Neuron (in vitro differentiated cells): Measurements from ENCODE around the gene RABEP1.

Experiments used
- H2AFZ ChIP-seq: one replicate; pipeline ENCODE4 v1.6.1; 2013; ENCODE audit warnings: low read depth, mild to moderate bottlenecking, inconsistent platforms, low read length, moderate library complexity
- H3K27me3 ChIP-seq: one replicate; pipeline ENCODE4 v1.6.1; 2013; ENCODE audit warnings: low read length; ENCODE audit not compliant: insufficient read depth
- H3K36me3 ChIP-seq: one replicate; pipeline ENCODE4 v1.6.1; 2013; ENCODE audit warnings: low read length; ENCODE audit not compliant: insufficient read depth
- H3K4me1 ChIP-seq: one replicate; pipeline ENCODE4 v1.6.1; 2013; ENCODE audit warnings: low read length; ENCODE audit not compliant: insufficient read depth
- H3K4me3 ChIP-seq: 2 replicates; pipeline ENCODE4 v1.5.1; 2013; ENCODE audit warnings: mild to moderate bottlenecking, low read length, moderate library complexity
- H3K9me3 ChIP-seq: one replicate; pipeline ENCODE4 v1.6.1; 2013; ENCODE audit warnings: low read length

RABEP1 gene

GRCh38 chr17:5254903-5255521, 27.1 kb upstream of the RABEP1 start:
- no peaks in the 10 kb centered on the region for H3K36me3 ChIP-seq
- no peaks in the 10 kb centered on the region for H3K4me1 ChIP-seq
- no peak overlapping the region for H2AFZ ChIP-seq
- H3K27me3 ChIP-seq: no peaks in the 10 kb centered on the region
- H3K9me3 ChIP-seq: no peaks in the 10 kb centered on the region
- no peak overlapping the region for H3K4me3 ChIP-seq

- Histone ChIP-seq H2AFZ (no peak overlapping the region), H3K27me3 (no peaks in the 10 kb centered on the region), H3K4me3 (no peak overlapping the region), H3K36me3 (no peaks in the 10 kb centered on the region), H3K9me3 (no peaks in the 10 kb centered on the region), H3K4me1 (no peaks in the 10 kb centered on the region)
Observed at GRCh38 chr17:5257124-5257523, 25.0 kb upstream of the RABEP1 start.

GRCh38 chr17:5260542-5260941, 21.5 kb upstream of the RABEP1 start:
- Histone ChIP-seq H3K9me3 (no peaks in the 10 kb centered on the region), H3K36me3 (no peaks in the 10 kb centered on the region), H3K4me1 (no peaks in the 10 kb centered on the region), H3K4me3 (no peak overlapping the region), H3K27me3 (no peaks in the 10 kb centered on the region), H2AFZ (no peak overlapping the region)

- Histone ChIP-seq H3K27me3 (no peaks in the 10 kb centered on the region), H3K9me3 (no peaks in the 10 kb centered on the region), H3K4me1 (no peaks in the 10 kb centered on the region), H2AFZ (no peak overlapping the region), H3K36me3 (no peaks in the 10 kb centered on the region), H3K4me3 (no peak overlapping the region)
Observed at GRCh38 chr17:5262416-5262991, 19.6 kb upstream of the RABEP1 start.

GRCh38 chr17:5263441-5263840, 18.6 kb upstream of the RABEP1 start:
- no peaks in the 10 kb centered on the region for H3K9me3 ChIP-seq
- no peak overlapping the region for H3K4me3 ChIP-seq
- no peaks in the 10 kb centered on the region for H3K36me3 ChIP-seq
- no peaks in the 10 kb centered on the region for H3K4me1 ChIP-seq
- H2AFZ ChIP-seq: no peak overlapping the region
- H3K27me3 ChIP-seq: no peaks in the 10 kb centered on the region

- Histone ChIP-seq H2AFZ (no peak overlapping the region), H3K9me3 (no peaks in the 10 kb centered on the region), H3K4me1 (no peaks in the 10 kb centered on the region), H3K36me3 (no peaks in the 10 kb centered on the region), H3K4me3 (no peak overlapping the region), H3K27me3 (no peaks in the 10 kb centered on the region)
Observed at GRCh38 chr17:5264893-5265292, 17.2 kb upstream of the RABEP1 start.

- Histone ChIP-seq H3K4me1 (no peaks in the 10 kb centered on the region), H3K36me3 (no peaks in the 10 kb centered on the region), H3K27me3 (no peaks in the 10 kb centered on the region), H3K9me3 (no peaks in the 10 kb centered on the region), H3K4me3 (no peak overlapping the region), H2AFZ (no peak overlapping the region)
Observed at GRCh38 chr17:5269241-5269960, 12.7 kb upstream of the RABEP1 start.

- no peaks in the 10 kb centered on the region for H3K27me3 ChIP-seq
- H3K36me3 ChIP-seq: no peaks in the 10 kb centered on the region
- H3K9me3 ChIP-seq: no peaks in the 10 kb centered on the region
- no peak overlapping the region for H2AFZ ChIP-seq
- H3K4me1 ChIP-seq: no peaks in the 10 kb centered on the region
- H3K4me3 ChIP-seq: no peak overlapping the region
Observed at GRCh38 chr17:5272322-5272721, 9.8 kb upstream of the RABEP1 start.

GRCh38 chr17:5282642-5283217, 646 bp downstream of the RABEP1 start:
- Histone ChIP-seq H2AFZ (no peak overlapping the region), H3K9me3 (no peaks in the 10 kb centered on the region), H3K36me3 (no peaks in the 10 kb centered on the region), H3K4me1 (peaks cover 9% of the 10 kb centered on the region), H3K27me3 (no peaks in the 10 kb centered on the region), H3K4me3 (peak overlapping the region; percentile 92)

GRCh38 chr17:5283571-5284315, 1.7 kb downstream of the RABEP1 start:
- Histone ChIP-seq H3K4me1 (peaks cover 9% of the 10 kb centered on the region), H3K27me3 (no peaks in the 10 kb centered on the region), H3K9me3 (no peaks in the 10 kb centered on the region), H3K4me3 (peak overlapping the region; percentile 92), H2AFZ (no peak overlapping the region), H3K36me3 (no peaks in the 10 kb centered on the region)

GRCh38 chr17:5284681-5285080, 2.6 kb downstream of the RABEP1 start:
- H3K36me3 ChIP-seq: no peaks in the 10 kb centered on the region
- no peaks in the 10 kb centered on the region for H3K9me3 ChIP-seq
- no peak overlapping the region for H2AFZ ChIP-seq
- H3K27me3 ChIP-seq: no peaks in the 10 kb centered on the region
- H3K4me3 ChIP-seq: no peak overlapping the region
- peaks cover 9% of the 10 kb centered on the region for H3K4me1 ChIP-seq

- peaks cover 9% of the 10 kb centered on the region for H3K4me1 ChIP-seq
- H3K27me3 ChIP-seq: no peaks in the 10 kb centered on the region
- no peak overlapping the region for H2AFZ ChIP-seq
- peaks cover 5% of the 10 kb centered on the region for H3K9me3 ChIP-seq
- H3K36me3 ChIP-seq: no peaks in the 10 kb centered on the region
- H3K4me3 ChIP-seq: no peak overlapping the region
Observed at GRCh38 chr17:5286846-5287245, 4.8 kb downstream of the RABEP1 start.
